Colonic mucosa (tissue), 4 donors: Measurements from ENCODE around the gene C8G. TPM values are rescaled to one million over a fixed set of nuclear protein-coding genes. Genes with fewer than 3 reads are reported as not detected.

Experiments used
- DNase-seq: peaks from one replicate; pipeline ENCODE4 v3.0.0-alpha.2; 2020
- H3K27ac ChIP-seq: fragments of 200-600 bp; one replicate; pipeline ENCODE4 v1.8.0; 2021
- H3K27me3 ChIP-seq: fragments of 200-600 bp; one replicate; pipeline ENCODE4 v1.8.0; 2021
- H3K36me3 ChIP-seq: fragments of 200-600 bp; one replicate; pipeline ENCODE4 v1.8.0; 2021
- H3K4me1 ChIP-seq: fragments of 200-600 bp; one replicate; pipeline ENCODE4 v1.8.0; 2021; ENCODE audit warnings: mild to moderate bottlenecking
- H3K4me3 ChIP-seq: fragments of 200-600 bp; one replicate; pipeline ENCODE4 v1.8.0; 2021
- H3K9ac ChIP-seq, 2 donors: one replicate each; pipeline ENCODE4 v1.7.0; 2013; ENCODE audit warnings: control low read depth in 2 of 2, low read depth in 2 of 2, low read length in 2 of 2
- H3K9me3 ChIP-seq: fragments of 200-600 bp; one replicate; pipeline ENCODE4 v1.8.0; 2021
- intact Hi-C: fragments of 100-400 bp; cut with DNase I; formaldehyde crosslinking; loops from one replicate; pipeline ENCODE4 v1.14.1; 2022
- total RNA-seq, 2 donors: library from RNA; stranded (reverse); fragmentation: NEBNext Ultra II Directional in 1 of 2; extraction: Animal tissue kit (Norgen Biotek cat#: 25700) in 1 of 2; gene quantifications; one replicate each; pipeline ENCODE4 v1.2.1, GENCODE V29; 2021
- TF ChIP-seq, protein P1 (sequence below): fragments of 200-600 bp; IDR thresholded peaks from one replicate; pipeline ENCODE4 v1.8.0; 2022; ENCODE audit warnings: antibody characterized with exemption, mild to moderate bottlenecking
- donor health status: healthy.
- donor health status: DM: no; HTN: no; CAD: no.
- donor health status: DM: no; HTN: no; CAD: no.

Gene C8G
- total RNA-seq, 2 donors from 2014 or later: 5.3 to 11.9 TPM

- TF ChIP-seq, protein P1, sequence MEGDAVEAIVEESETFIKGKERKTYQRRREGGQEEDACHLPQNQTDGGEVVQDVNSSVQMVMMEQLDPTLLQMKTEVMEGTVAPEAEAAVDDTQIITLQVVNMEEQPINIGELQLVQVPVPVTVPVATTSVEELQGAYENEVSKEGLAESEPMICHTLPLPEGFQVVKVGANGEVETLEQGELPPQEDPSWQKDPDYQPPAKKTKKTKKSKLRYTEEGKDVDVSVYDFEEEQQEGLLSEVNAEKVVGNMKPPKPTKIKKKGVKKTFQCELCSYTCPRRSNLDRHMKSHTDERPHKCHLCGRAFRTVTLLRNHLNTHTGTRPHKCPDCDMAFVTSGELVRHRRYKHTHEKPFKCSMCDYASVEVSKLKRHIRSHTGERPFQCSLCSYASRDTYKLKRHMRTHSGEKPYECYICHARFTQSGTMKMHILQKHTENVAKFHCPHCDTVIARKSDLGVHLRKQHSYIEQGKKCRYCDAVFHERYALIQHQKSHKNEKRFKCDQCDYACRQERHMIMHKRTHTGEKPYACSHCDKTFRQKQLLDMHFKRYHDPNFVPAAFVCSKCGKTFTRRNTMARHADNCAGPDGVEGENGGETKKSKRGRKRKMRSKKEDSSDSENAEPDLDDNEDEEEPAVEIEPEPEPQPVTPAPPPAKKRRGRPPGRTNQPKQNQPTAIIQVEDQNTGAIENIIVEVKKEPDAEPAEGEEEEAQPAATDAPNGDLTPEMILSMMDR: no peak
- no peak overlapping the region for H3K4me3 ChIP-seq
- no peaks in the 10 kb centered on the region for H3K27me3 ChIP-seq
- intact Hi-C loops: no loop called here
- no peaks in the 10 kb centered on the region for H3K36me3 ChIP-seq
- no peak overlapping the region for H3K27ac ChIP-seq
- no peak overlapping the region for H3K9ac ChIP-seq
- H3K4me1 ChIP-seq: no peaks in the 10 kb centered on the region
- no peak for DNase-seq
- H3K9me3 ChIP-seq: no peaks in the 10 kb centered on the region
Measured at GRCh38 chr9:136926749-136927148, 18.3 kb upstream of the C8G start.

- Histone ChIP-seq H3K36me3 (no peaks in the 10 kb centered on the region), H3K4me1 (no peaks in the 10 kb centered on the region), H3K9ac (no peak overlapping the region), H3K27ac (no peak overlapping the region), H3K9me3 (no peaks in the 10 kb centered on the region), H3K27me3 (no peaks in the 10 kb centered on the region), H3K4me3 (no peak overlapping the region)
- DNase-seq: no peak
- intact Hi-C loops: no loop called here
- TF ChIP-seq, protein P1: no peak
Measured at GRCh38 chr9:136927343-136928271, 17.4 kb upstream of the C8G start.

GRCh38 chr9:136928591-136928990, 16.5 kb upstream of the C8G start:
- H3K9ac ChIP-seq: peak overlapping the region in 1 of 2 donors; percentile 24
- DNase-seq: no peak
- H3K9me3 ChIP-seq: no peaks in the 10 kb centered on the region
- H3K27me3 ChIP-seq: no peaks in the 10 kb centered on the region
- H3K27ac ChIP-seq: no peak overlapping the region
- H3K36me3 ChIP-seq: no peaks in the 10 kb centered on the region
- intact Hi-C loops: no loop called here
- no peak overlapping the region for H3K4me3 ChIP-seq
- no peaks in the 10 kb centered on the region for H3K4me1 ChIP-seq
- TF ChIP-seq, protein P1: no peak

DNA sequence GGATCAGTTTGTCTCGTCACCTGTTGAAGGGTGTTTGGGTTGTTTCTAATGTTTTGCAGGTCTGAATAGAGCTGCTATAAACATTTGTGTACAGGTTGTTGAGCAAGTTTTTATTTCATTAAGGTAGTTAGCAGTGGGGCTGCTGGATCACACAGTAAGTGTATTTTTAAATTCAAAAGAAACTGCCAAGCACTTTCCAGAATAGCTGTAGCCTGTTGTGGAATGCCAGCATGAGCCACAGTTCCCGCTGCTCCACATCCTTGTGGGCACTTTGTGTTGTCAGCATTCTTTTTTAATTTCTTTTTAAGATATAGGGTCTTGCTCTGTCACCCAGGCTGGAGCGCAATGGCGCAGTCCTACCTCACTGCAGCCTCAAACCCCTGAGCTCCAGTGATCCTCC, 15.0 kb upstream of the C8G start:
- Histone ChIP-seq H3K27me3 (no peaks in the 10 kb centered on the region), H3K4me3 (no peak overlapping the region), H3K9me3 (no peaks in the 10 kb centered on the region), H3K36me3 (no peaks in the 10 kb centered on the region), H3K27ac (no peak overlapping the region), H3K4me1 (no peaks in the 10 kb centered on the region), H3K9ac (no peak overlapping the region)
- DNase-seq: no peak
- TF ChIP-seq, protein P1: no peak
- intact Hi-C loops: loop anchor here (10.0 kb wide), 1 partner anchor 45 kb away; the partner anchor contains the start of gene TRAF2

GRCh38 chr9:136931611-136932130, 13.4 kb upstream of the C8G start:
- Histone ChIP-seq H3K4me3 (no peak overlapping the region), H3K4me1 (no peaks in the 10 kb centered on the region), H3K36me3 (no peaks in the 10 kb centered on the region), H3K9ac (no peak overlapping the region), H3K9me3 (no peaks in the 10 kb centered on the region), H3K27me3 (no peaks in the 10 kb centered on the region), H3K27ac (no peak overlapping the region)
- no peak for DNase-seq
- intact Hi-C loops: loop anchor here (10.0 kb wide), 1 partner anchor 47 kb away; the partner anchor contains the start of gene TRAF2
- TF ChIP-seq, protein P1: no peak
